H9 (cell line): Measurements from ENCODE around the gene RGS8. TPM values are rescaled to one million over a fixed set of nuclear protein-coding genes. Genes with fewer than 3 reads are reported as not detected.

Experiments used
- DNase-seq: peaks from one replicate; pipeline ENCODE4 v3.0.0-alpha.2; 2017
- H2AFZ ChIP-seq: one replicate; pipeline ENCODE4 v1.6.1; 2013; ENCODE audit warnings: mild to moderate bottlenecking, low read length, control low read depth, moderate library complexity
- H2AK5ac ChIP-seq: 2 replicates; pipeline ENCODE4 v1.6.1; 2013; ENCODE audit warnings: low read length, control low read depth, mixed read lengths; ENCODE audit not compliant: insufficient read length
- H2BK120ac ChIP-seq: one replicate; pipeline ENCODE4 v1.6.1; 2013; ENCODE audit warnings: low read depth, mild to moderate bottlenecking, low read length, control low read depth, inconsistent platforms; ENCODE audit not compliant: poor library complexity, severe bottlenecking
- H2BK12ac ChIP-seq: 2 replicates; pipeline ENCODE4 v1.6.1; 2013; ENCODE audit warnings: low read length, control low read depth, mixed read lengths, low read depth; ENCODE audit not compliant: insufficient read length
- H2BK15ac ChIP-seq: 2 replicates; pipeline ENCODE4 v1.6.1; 2013; ENCODE audit warnings: low read depth, low read length, control low read depth
- H2BK20ac ChIP-seq: one replicate; pipeline ENCODE4 v1.6.1; 2013; ENCODE audit warnings: low read depth, mild to moderate bottlenecking, low read length, control low read depth, inconsistent platforms; ENCODE audit not compliant: poor library complexity, severe bottlenecking
- H2BK5ac ChIP-seq: 2 replicates; pipeline ENCODE4 v1.6.1; 2013; ENCODE audit warnings: low read length, control low read depth, mixed read lengths; ENCODE audit not compliant: insufficient read length
- H3K14ac ChIP-seq: 2 replicates; pipeline ENCODE4 v1.6.1; 2013; ENCODE audit warnings: low read length, control low read depth; ENCODE audit not compliant: insufficient read depth
- H3K18ac ChIP-seq: 2 replicates; pipeline ENCODE4 v1.6.1; 2013; ENCODE audit warnings: low read depth, mild to moderate bottlenecking, mixed read lengths, low read length, control low read depth; ENCODE audit not compliant: insufficient read length
- H3K23ac ChIP-seq: 2 replicates; pipeline ENCODE4 v1.6.1; 2013; ENCODE audit warnings: low read length, control low read depth, mixed read lengths, low read depth; ENCODE audit not compliant: insufficient read length
- H3K23me2 ChIP-seq: 2 replicates; pipeline ENCODE4 v1.6.1; 2013; ENCODE audit warnings: low read depth, mild to moderate bottlenecking, mixed read lengths, low read length, control low read depth; ENCODE audit not compliant: insufficient read length, poor library complexity, severe bottlenecking
- H3K27ac ChIP-seq: 2 replicates; pipeline ENCODE4 v1.5.1; 2013; ENCODE audit warnings: low read length, control low read depth, mixed read lengths, low read depth; ENCODE audit not compliant: insufficient read length
- H3K27me3 ChIP-seq: 2 replicates; pipeline ENCODE4 v1.6.1; 2013; ENCODE audit warnings: low read length, control low read depth, inconsistent platforms; ENCODE audit not compliant: insufficient read depth
- H3K4ac ChIP-seq: 2 replicates; pipeline ENCODE4 v1.6.1; 2013; ENCODE audit warnings: low read depth, mild to moderate bottlenecking, control low read depth, inconsistent platforms, low read length, moderate library complexity
- H3K4me1 ChIP-seq: 2 replicates; pipeline ENCODE4 v1.6.1; 2013; ENCODE audit warnings: low read length, control low read depth, inconsistent platforms; ENCODE audit not compliant: insufficient read depth
- H3K4me2 ChIP-seq: 2 replicates; pipeline ENCODE4 v1.6.1; 2013; ENCODE audit warnings: low read length, control low read depth, mixed read lengths; ENCODE audit not compliant: insufficient read length, insufficient read depth
- H3K56ac ChIP-seq: 2 replicates; pipeline ENCODE4 v1.6.1; 2013; ENCODE audit warnings: low read depth, mild to moderate bottlenecking, mixed read lengths, low read length, control low read depth; ENCODE audit not compliant: insufficient read length
- H3K79me1 ChIP-seq: 2 replicates; pipeline ENCODE4 v1.6.1; 2013; ENCODE audit warnings: low read depth, mild to moderate bottlenecking, moderate library complexity, low read length, control low read depth, inconsistent platforms; ENCODE audit not compliant: insufficient read depth, poor library complexity, severe bottlenecking
- H3K79me2 ChIP-seq: 2 replicates; pipeline ENCODE4 v1.6.1; 2013; ENCODE audit warnings: low read length, control low read depth, inconsistent platforms; ENCODE audit not compliant: insufficient read depth
- H3K9ac ChIP-seq: 2 replicates; pipeline ENCODE4 v1.6.1; 2013; ENCODE audit warnings: low read length, control low read depth, mixed read lengths; ENCODE audit not compliant: insufficient read length; ENCODE audit errors: extremely low read depth
- H3K9me3 ChIP-seq: one replicate; pipeline ENCODE4 v1.6.1; 2013; ENCODE audit warnings: low read depth, low read length, inconsistent platforms; ENCODE audit not compliant: control insufficient read depth
- H3T11ph ChIP-seq: one replicate; pipeline ENCODE4 v1.6.1; 2013; ENCODE audit warnings: mild to moderate bottlenecking, low read length, control low read depth, inconsistent platforms
- H4K20me1 ChIP-seq: one replicate; pipeline ENCODE4 v1.6.1; 2013; ENCODE audit not compliant: control insufficient read depth, insufficient read length, insufficient read depth
- H4K5ac ChIP-seq: 2 replicates; pipeline ENCODE4 v1.6.1; 2013; ENCODE audit warnings: low read depth, mild to moderate bottlenecking, mixed read lengths, low read length, control low read depth; ENCODE audit not compliant: insufficient read length
- H4K8ac ChIP-seq: replicated peaks from 2 replicates; pipeline ENCODE4 v1.6.1; 2013; ENCODE audit warnings: low read length, control low read depth, mixed read lengths, low read depth; ENCODE audit not compliant: insufficient read length
- H4K91ac ChIP-seq: 2 replicates; pipeline ENCODE4 v1.6.1; 2013; ENCODE audit warnings: low read depth, mild to moderate bottlenecking, moderate library complexity, mixed read lengths, low read length, control low read depth; ENCODE audit not compliant: insufficient read length
- H3K27ac Mint-ChIP-seq, 3 experiments: 2 replicates in 2 of 3; 3 replicates in 1 of 3; pipeline ENCODE4 v1.8.0; 2020 to 2021; ENCODE audit warnings: mixed read lengths in 3 of 3, mild to moderate bottlenecking in 1 of 3, moderate library complexity in 1 of 3
- H3K27me3 Mint-ChIP-seq: 2 replicates; pipeline ENCODE4 v1.8.0; 2021; ENCODE audit warnings: low read depth, mild to moderate bottlenecking, moderate library complexity, mixed read lengths
- H3K36me3 Mint-ChIP-seq, 3 experiments: 2 replicates in 2 of 3; 3 replicates in 1 of 3; pipeline ENCODE4 v1.8.0; 2020 to 2021; ENCODE audit warnings: low read depth in 3 of 3, mixed read lengths in 3 of 3; ENCODE audit not compliant: insufficient read depth in 1 of 3
- H3K4me1 Mint-ChIP-seq, 2 experiments: 2 replicates each; pipeline ENCODE4 v1.8.0; 2020; ENCODE audit warnings: mixed read lengths in 2 of 2
- H3K4me3 Mint-ChIP-seq, 2 experiments: 2 replicates in 1 of 2; 3 replicates in 1 of 2; pipeline ENCODE4 v1.8.0; 2020 to 2021; ENCODE audit warnings: mild to moderate bottlenecking in 2 of 2, mixed read lengths in 2 of 2, moderate library complexity in 1 of 2
- H3K9me3 Mint-ChIP-seq, 2 experiments: 2 replicates in 1 of 2; 3 replicates in 1 of 2; pipeline ENCODE4 v1.8.0; 2020; ENCODE audit warnings: mild to moderate bottlenecking in 2 of 2, mixed read lengths in 2 of 2, moderate library complexity in 1 of 2
- WGBS: extraction: QIAGEN DNeasy Blood & Tissue Kit; methylation state at CpG from one replicate; pipeline ENCODE4 v1.1.7; 2013; ENCODE audit warnings: missing lambda C conversion rate, low lambda C conversion rate, mixed read lengths; ENCODE audit not compliant: insufficient read length; ENCODE audit errors: extremely low coverage; 5-methylcytosine and 5-hydroxymethylcytosine counted together
- total RNA-seq: library from RNA; stranded (reverse); gene quantifications from 2 replicates; pipeline ENCODE4 v1.2.1, GENCODE V29; 2021
- TF ChIP-seq, protein P1 (sequence below): fragments of 200-600 bp; sonication (generic); conservative IDR thresholded peaks from 3 replicates; pipeline ENCODE4 v1.8.0; 2021; ENCODE audit warnings: antibody characterized with exemption, mild to moderate bottlenecking

The RGS8 gene
- total RNA-seq, 1 experiment from 2014 or later, result not detected

DNA sequence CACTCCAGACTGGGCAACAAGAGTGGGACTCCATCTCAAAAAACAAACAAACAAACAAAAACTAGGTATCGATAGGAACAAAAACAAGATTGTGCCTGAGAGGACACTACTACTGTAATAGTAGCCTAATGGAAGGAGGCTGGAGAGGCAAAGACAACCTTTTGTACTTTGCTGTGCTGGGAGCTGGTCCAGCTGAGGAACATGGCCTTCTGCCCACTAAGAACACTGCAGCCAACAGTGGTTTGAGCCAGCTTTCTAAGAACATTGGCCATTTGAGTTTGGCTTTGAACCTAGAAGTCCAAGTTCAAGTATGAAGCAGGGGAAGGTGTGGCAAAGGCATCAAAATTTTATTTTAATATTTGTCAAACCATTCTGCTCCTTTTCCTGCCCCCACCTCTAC, 22.7 kb upstream of the RGS8 start:
- H3K4ac ChIP-seq, result no peak overlapping the region
- no peak overlapping the region for H2BK120ac ChIP-seq
- no peak overlapping the region for H2BK20ac ChIP-seq
- H3K36me3 Mint-ChIP-seq, result no peaks in the 10 kb centered on the region; a peak in 1 of 7 replicates
- no peak overlapping the region for H4K5ac ChIP-seq
- H3K9ac ChIP-seq, result no peak overlapping the region
- no peak overlapping the region for H2AFZ ChIP-seq
- no peaks in the 10 kb centered on the region for H3K9me3 ChIP-seq
- peaks cover 2% of the 10 kb centered on the region for H3K27me3 Mint-ChIP-seq
- no peak overlapping the region for H2AK5ac ChIP-seq
- H3K23me2 ChIP-seq, result no peaks in the 10 kb centered on the region
- no peak overlapping the region for H3K56ac ChIP-seq
- H3T11ph ChIP-seq, result no peak overlapping the region
- no peak overlapping the region for H3K18ac ChIP-seq
- H2BK12ac ChIP-seq, result no peak overlapping the region
- H3K27me3 ChIP-seq, result no peaks in the 10 kb centered on the region
- no peak overlapping the region for H3K14ac ChIP-seq
- WGBS, result no CpG with 5 or more reads among the region's 1 CpG
- H3K4me1 ChIP-seq, result peaks cover 4% of the 10 kb centered on the region
- TF ChIP-seq, protein P1, sequence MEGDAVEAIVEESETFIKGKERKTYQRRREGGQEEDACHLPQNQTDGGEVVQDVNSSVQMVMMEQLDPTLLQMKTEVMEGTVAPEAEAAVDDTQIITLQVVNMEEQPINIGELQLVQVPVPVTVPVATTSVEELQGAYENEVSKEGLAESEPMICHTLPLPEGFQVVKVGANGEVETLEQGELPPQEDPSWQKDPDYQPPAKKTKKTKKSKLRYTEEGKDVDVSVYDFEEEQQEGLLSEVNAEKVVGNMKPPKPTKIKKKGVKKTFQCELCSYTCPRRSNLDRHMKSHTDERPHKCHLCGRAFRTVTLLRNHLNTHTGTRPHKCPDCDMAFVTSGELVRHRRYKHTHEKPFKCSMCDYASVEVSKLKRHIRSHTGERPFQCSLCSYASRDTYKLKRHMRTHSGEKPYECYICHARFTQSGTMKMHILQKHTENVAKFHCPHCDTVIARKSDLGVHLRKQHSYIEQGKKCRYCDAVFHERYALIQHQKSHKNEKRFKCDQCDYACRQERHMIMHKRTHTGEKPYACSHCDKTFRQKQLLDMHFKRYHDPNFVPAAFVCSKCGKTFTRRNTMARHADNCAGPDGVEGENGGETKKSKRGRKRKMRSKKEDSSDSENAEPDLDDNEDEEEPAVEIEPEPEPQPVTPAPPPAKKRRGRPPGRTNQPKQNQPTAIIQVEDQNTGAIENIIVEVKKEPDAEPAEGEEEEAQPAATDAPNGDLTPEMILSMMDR, result no peak
- H4K91ac ChIP-seq, result no peak overlapping the region
- DNase-seq, result no peak
- no peak overlapping the region for H2BK5ac ChIP-seq
- H3K27ac Mint-ChIP-seq, result peak overlapping the region in 1 of 3 experiments; percentile 81; a peak in 1 of 7 replicates
- H3K23ac ChIP-seq, result no peak overlapping the region
- H3K4me3 Mint-ChIP-seq, result no peak overlapping the region
- no peak overlapping the region for H4K8ac ChIP-seq
- H2BK15ac ChIP-seq, result no peak overlapping the region
- no peak overlapping the region for H3K27ac ChIP-seq
- H3K9me3 Mint-ChIP-seq, result no peaks in the 10 kb centered on the region; a peak in 1 of 5 replicates
- H3K4me2 ChIP-seq, result no peak overlapping the region
- H3K4me1 Mint-ChIP-seq, result peaks cover 21 to 28% of the 10 kb centered on the region in 2 experiments
- H3K79me2 ChIP-seq, result no peaks in the 10 kb centered on the region
- H3K79me1 ChIP-seq, result no peaks in the 10 kb centered on the region
- H4K20me1 ChIP-seq, result no peaks in the 10 kb centered on the region
